Ovary (tissue), 9 donors: ENCODE data around the gene SSX2IP. TPM values are rescaled to one million over a fixed set of nuclear protein-coding genes. Genes with fewer than 3 reads are reported as not detected.

Source experiments
- DNase-seq, 5 donors: peaks; one replicate each; pipeline ENCODE4 v3.0.0-alpha.2; 2019 to 2020
- H3K27ac ChIP-seq, 2 donors: fragments of 200-600 bp; one replicate each; pipeline versions ENCODE4 v1.5.1 to v1.8.0; 2019 to 2022
- H3K27me3 ChIP-seq: fragments of 200-600 bp; one replicate; pipeline ENCODE4 v1.8.0; 2022
- H3K36me3 ChIP-seq: fragments of 200-600 bp; sonication (generic); one replicate; pipeline ENCODE4 v1.5.1; 2019
- H3K4me1 ChIP-seq: one replicate; pipeline ENCODE4 v1.8.1; 2013; ENCODE audit warnings: mild to moderate bottlenecking, moderate library complexity; ENCODE audit not compliant: insufficient read depth
- H3K4me3 ChIP-seq: fragments of 200-600 bp; sonication (generic); one replicate; pipeline ENCODE4 v1.5.1; 2017
- H3K9me3 ChIP-seq, 2 donors: fragments of 200-600 bp in 1 of 2; sonication (generic) in 1 of 2; one replicate each; pipeline versions ENCODE4 v1.5.1 to v1.8.1; 2013 to 2019; ENCODE audit warnings: mild to moderate bottlenecking in 1 of 2, moderate library complexity in 1 of 2
- CTCF ChIP-seq, 3 donors: fragments of 450-650 bp in 2 of 3; fragments of 200-600 bp in 1 of 3; IDR thresholded peaks; one replicate each; pipeline versions ENCODE4 v1.5.1 to v1.8.0; 2016 to 2022; ENCODE audit warnings: antibody characterized with exemption in 3 of 3, mild to moderate bottlenecking in 1 of 3
- EP300 ChIP-seq: sonication (generic); formaldehyde crosslinking; IDR thresholded peaks from one replicate; pipeline ENCODE4 v1.6.1; 2017; ENCODE audit warnings: antibody characterized with exemption
- POLR2A ChIP-seq: fragments of 450-650 bp; IDR thresholded peaks from one replicate; pipeline ENCODE4 v1.6.1; 2017; ENCODE audit warnings: antibody characterized with exemption, mild to moderate bottlenecking, moderate library complexity
- WGBS, 3 donors: extraction: QIAGEN DNeasy Blood & Tissue Kit in 1 of 3; methylation state at CpG; one replicate each; pipeline versions ENCODE4 v1.1.5 to v1.1.7; 2013 to 2017; 5-methylcytosine and 5-hydroxymethylcytosine counted together
- intact Hi-C, 4 donors: fragments of 100-400 bp; cut with DNase I; formaldehyde crosslinking; loops; one replicate each; pipeline versions ENCODE4 v1.11.0 to v1.15.1; 2022 to 2023
- polyA plus RNA-seq, 2 donors: library from polyadenylated mRNA; stranded (reverse); fragments of 200-250 nt in 1 of 2; fragments of 350-450 nt in 1 of 2; fragmentation: Illumina TruSeq in 1 of 2; extraction: RNeasy Lipid Tissue Mini Kit (QIAGEN cat#74804) in 1 of 2; gene quantifications; one replicate each; pipeline ENCODE4 v1.2.3, GENCODE V29; 2013 to 2014
- total RNA-seq, 7 donors: library from RNA; depleted of rRNA in 2 of 7; stranded (reverse); fragments of >200 nt in 2 of 7; fragmentation: NEBNext Ultra II Directional in 3 of 7; extraction: Animal tissue kit (Norgen Biotek cat#: 25700) in 3 of 7; gene quantifications; one replicate each; pipeline versions ENCODE4 v1.1.0 to v1.2.4, GENCODE V29; 2016 to 2023
- donor health status: DM: no; HTN: no; CAD: no; lungs with moderate emphysema.
- donor health status: DM: no; HTN: no; CAD: no.
- donor health status: Bipolar disorder and iron deficiency.
- donor health status: DM: yes; HTN: yes; CAD: no.
- donor health status: DM: no; HTN: no; CAD: no.
- donor health status: DM: yes; HTN: yes; CAD: no.

SSX2IP gene
- total and polyA plus RNA-seq, 9 donors: 1.1 to 8.5 (median 4.9) TPM

DNA sequence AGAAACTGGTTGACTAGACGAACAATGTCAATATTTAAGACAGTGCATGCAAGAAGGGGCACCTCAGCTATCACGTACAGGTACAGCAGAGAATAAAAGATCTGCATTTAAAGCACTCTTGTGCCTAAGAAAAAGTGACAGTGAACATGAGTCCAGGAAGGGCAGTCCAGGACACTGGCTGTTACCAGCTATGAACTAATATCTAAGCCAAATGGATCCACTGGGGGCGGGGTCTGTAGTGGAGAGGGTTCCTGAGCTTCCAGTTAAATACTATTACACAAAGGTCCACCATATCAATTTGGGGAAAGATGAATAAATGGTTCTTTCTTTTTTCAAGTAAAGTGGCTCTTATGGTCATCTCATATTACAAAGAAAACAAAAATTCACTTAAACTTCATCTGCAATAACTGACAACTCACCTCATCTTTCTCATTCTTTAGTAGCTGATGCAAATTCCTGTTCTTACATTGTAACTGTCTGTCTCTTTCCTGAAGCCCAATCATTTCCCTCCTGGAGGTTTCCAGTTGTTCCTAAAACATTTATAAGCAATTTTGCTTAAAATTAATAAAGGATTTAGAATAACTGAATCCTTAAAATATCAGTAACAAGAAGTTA is 24.5 kb downstream of the SSX2IP start:
- H3K4me3 ChIP-seq: no peak overlapping the region
- H3K27me3 ChIP-seq: no peaks in the 10 kb centered on the region
- H3K27ac ChIP-seq: no peak overlapping the region
- DNase-seq: no peak
- intact Hi-C loops: no loop called here
- 94 to 96% (median 94%) methylated on average over 3 of the region's 3 CpGs for WGBS, 3 donors
- no peaks in the 10 kb centered on the region for H3K36me3 ChIP-seq
- H3K9me3 ChIP-seq: no peaks in the 10 kb centered on the region
- H3K4me1 ChIP-seq: no peaks in the 10 kb centered on the region
- no peak for TF ChIP-seq EP300
- TF ChIP-seq POLR2A: no peak
- TF ChIP-seq CTCF (IDR thresholded peaks at IDR 0.05): no peak

DNA sequence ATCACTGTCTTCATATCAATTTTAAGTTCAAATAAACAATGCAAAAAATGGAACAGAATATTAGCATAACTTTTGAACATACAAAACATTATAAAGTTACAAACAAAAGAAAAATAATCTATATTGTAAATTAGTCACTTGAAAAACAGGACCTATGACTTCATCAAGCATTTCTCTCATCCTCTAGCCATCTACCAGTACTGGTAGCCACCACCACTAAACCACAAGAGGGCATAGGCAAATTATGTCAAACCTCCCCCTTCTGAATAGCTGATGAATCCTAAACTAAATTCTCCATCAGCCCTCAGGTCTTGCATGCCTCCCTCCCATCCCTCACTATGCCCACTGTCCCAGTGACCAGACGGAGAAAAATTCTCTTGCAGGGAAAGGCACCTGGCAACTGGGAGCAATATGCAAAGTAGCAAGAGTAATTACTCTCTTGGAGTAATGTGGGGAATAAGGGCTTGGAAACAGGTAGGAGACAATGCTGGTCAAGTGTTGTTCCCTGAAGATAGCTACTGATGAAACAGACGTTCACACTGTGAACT is 37.1 kb downstream of the SSX2IP start:
- Histone ChIP-seq H3K27me3 (no peaks in the 10 kb centered on the region), H3K27ac (no peak overlapping the region), H3K4me3 (no peak overlapping the region), H3K9me3 (no peaks in the 10 kb centered on the region), H3K36me3 (no peaks in the 10 kb centered on the region), H3K4me1 (no peaks in the 10 kb centered on the region)
- WGBS, 3 donors: 84 to 96% (median 89%) methylated on average over 2 of the region's 2 CpGs
- no peak for TF ChIP-seq CTCF (IDR thresholded peaks at IDR 0.05)
- no peak for TF ChIP-seq EP300
- no peak for TF ChIP-seq POLR2A
- intact Hi-C loops: no loop called here
- DNase-seq: no peak

- H3K4me1 ChIP-seq: no peaks in the 10 kb centered on the region
- no peaks in the 10 kb centered on the region for H3K9me3 ChIP-seq
- no peak overlapping the region for H3K27ac ChIP-seq
- H3K27me3 ChIP-seq: no peaks in the 10 kb centered on the region
- H3K36me3 ChIP-seq: no peaks in the 10 kb centered on the region
- no peak for TF ChIP-seq POLR2A
- TF ChIP-seq CTCF (IDR thresholded peaks at IDR 0.05): no peak
- TF ChIP-seq EP300: no peak
- 92 to 96% (median 96%) methylated on average over 2 of the region's 2 CpGs for WGBS, 3 donors
- intact Hi-C loops: no loop called here
- no peak overlapping the region for H3K4me3 ChIP-seq
- no peak for DNase-seq
Measured at GRCh38 chr1:84644472-84644871, 45.8 kb downstream of the SSX2IP start.

- WGBS, 3 donors: 89 to 96% (median 93%) methylated on average over 6 of the region's 6 CpGs
- no peaks in the 10 kb centered on the region for H3K9me3 ChIP-seq
Measured at GRCh38 chr1:84643183-84643582, 47.1 kb downstream of the SSX2IP start.

More at GRCh38 chr1:84643183-84643582, 47.1 kb downstream of the SSX2IP start:
- H3K36me3 ChIP-seq: no peaks in the 10 kb centered on the region
- no peaks in the 10 kb centered on the region for H3K4me1 ChIP-seq
- no peak for DNase-seq
- H3K27ac ChIP-seq: no peak overlapping the region
- TF ChIP-seq CTCF (IDR thresholded peaks at IDR 0.05): no peak
- no peak overlapping the region for H3K4me3 ChIP-seq
- intact Hi-C loops: no loop called here
- H3K27me3 ChIP-seq: no peaks in the 10 kb centered on the region
